ENCODE results near the gene EMSY. TPM values are rescaled to one million over a fixed set of nuclear protein-coding genes. Genes with fewer than 3 reads are reported as not detected.

EMSY gene
- total and polyA plus RNA-seq, 9 of the 15 experiments (the other 6 are each of a cell fraction or from before 2014, with no cell fraction given), result 12.7 to 25.4 (median 17.9) TPM

DNA sequence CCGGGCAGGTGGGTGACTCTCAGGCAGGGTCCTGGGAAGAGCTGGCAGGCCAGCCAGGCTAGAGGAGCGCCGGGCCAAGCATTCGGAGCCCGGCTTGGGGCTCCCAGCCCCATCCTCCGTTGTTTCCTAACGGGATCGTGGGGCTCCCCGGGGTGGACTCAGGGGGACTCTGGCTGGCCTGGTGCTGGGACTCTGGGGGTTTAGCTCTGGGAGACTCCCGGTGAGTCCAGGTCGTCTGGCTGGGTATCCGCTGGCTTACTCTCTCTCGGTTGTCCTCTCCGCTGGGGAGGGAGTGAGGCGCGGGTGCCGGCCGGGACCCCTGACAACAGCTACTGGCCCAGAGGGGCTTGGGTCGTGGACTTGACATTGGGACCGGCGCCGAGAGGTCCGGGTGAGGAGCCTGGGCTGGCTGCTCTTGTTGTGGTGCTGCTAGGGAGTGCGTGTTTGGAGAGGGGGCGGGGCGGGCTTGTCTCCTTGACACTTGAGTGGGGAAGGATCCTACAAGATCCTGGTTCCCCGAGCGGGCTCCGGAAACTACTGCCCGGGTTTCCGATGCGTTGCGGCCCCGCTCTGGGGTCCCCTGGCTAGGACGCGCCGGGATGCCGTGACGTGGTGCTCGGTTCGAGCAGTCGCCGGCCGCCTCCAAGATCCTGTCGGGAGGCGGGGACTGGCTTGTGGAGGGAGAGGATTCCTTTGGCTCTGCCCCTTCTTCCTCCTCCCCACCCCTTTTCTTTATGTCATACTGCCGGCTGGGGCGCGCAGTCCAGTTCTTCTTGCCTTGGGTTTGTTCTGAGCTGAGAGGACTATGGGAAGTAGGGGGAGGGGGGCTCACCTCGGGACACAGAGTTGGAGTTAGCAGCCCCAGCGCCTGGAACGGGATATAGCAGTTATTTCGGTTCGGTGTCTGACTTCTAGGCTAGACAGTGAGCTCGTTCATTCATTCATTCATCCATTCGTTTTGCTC, 585 bp downstream of the EMSY start (continued):
- no peak for TF ChIP-seq SMAD2 (IDR thresholded peaks at IDR 0.05; ENCODE audit: low read depth, low read length)
- TF ChIP-seq ZFP1 (CRISPR knock-in tag; IDR thresholded peaks at IDR 0.05), result no peak
- TF ChIP-seq, protein P1, sequence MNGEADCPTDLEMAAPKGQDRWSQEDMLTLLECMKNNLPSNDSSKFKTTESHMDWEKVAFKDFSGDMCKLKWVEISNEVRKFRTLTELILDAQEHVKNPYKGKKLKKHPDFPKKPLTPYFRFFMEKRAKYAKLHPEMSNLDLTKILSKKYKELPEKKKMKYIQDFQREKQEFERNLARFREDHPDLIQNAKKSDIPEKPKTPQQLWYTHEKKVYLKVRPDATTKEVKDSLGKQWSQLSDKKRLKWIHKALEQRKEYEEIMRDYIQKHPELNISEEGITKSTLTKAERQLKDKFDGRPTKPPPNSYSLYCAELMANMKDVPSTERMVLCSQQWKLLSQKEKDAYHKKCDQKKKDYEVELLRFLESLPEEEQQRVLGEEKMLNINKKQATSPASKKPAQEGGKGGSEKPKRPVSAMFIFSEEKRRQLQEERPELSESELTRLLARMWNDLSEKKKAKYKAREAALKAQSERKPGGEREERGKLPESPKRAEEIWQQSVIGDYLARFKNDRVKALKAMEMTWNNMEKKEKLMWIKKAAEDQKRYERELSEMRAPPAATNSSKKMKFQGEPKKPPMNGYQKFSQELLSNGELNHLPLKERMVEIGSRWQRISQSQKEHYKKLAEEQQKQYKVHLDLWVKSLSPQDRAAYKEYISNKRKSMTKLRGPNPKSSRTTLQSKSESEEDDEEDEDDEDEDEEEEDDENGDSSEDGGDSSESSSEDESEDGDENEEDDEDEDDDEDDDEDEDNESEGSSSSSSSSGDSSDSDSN (IDR thresholded peaks at IDR 0.05; ENCODE audit: borderline replicate concordance in 1 of 2, low read depth in 2 of 2, low read length in 2 of 2), result no peak
- 0 out of 2 replicates have a peak, but pooled peaks have one; percentile 31 for TF ChIP-seq TOE1 (IDR thresholded peaks at IDR 0.05; ENCODE audit: borderline replicate concordance)
- TF ChIP-seq TOE1 (CRISPR knock-in tag; IDR thresholded peaks at IDR 0.05; ENCODE audit: borderline replicate concordance, low read depth), result no peak
- no peak for TF ChIP-seq MIER1 (IDR thresholded peaks at IDR 0.05; ENCODE audit: low read depth)
- TF ChIP-seq, protein P2, sequence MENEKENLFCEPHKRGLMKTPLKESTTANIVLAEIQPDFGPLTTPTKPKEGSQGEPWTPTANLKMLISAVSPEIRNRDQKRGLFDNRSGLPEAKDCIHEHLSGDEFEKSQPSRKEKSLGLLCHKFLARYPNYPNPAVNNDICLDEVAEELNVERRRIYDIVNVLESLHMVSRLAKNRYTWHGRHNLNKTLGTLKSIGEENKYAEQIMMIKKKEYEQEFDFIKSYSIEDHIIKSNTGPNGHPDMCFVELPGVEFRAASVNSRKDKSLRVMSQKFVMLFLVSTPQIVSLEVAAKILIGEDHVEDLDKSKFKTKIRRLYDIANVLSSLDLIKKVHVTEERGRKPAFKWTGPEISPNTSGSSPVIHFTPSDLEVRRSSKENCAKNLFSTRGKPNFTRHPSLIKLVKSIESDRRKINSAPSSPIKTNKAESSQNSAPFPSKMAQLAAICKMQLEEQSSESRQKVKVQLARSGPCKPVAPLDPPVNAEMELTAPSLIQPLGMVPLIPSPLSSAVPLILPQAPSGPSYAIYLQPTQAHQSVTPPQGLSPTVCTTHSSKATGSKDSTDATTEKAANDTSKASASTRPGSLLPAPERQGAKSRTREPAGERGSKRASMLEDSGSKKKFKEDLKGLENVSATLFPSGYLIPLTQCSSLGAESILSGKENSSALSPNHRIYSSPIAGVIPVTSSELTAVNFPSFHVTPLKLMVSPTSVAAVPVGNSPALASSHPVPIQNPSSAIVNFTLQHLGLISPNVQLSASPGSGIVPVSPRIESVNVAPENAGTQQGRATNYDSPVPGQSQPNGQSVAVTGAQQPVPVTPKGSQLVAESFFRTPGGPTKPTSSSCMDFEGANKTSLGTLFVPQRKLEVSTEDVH (IDR thresholded peaks at IDR 0.05; ENCODE audit: low read depth, partially characterized antibody), result no peak
- TF ChIP-seq ZNF280A (IDR thresholded peaks at IDR 0.05; ENCODE audit: low read depth, partially characterized antibody), result no peak
- TF ChIP-seq MTA2 (IDR thresholded peaks at IDR 0.05; ENCODE audit: low read depth), result no peak
- TF ChIP-seq ZNF3 (CRISPR knock-in tag; IDR thresholded peaks at IDR 0.05), result no peak
- TF ChIP-seq ZNF785 (CRISPR knock-in tag; IDR thresholded peaks at IDR 0.05), result no peak
- TF ChIP-seq, protein P3, sequence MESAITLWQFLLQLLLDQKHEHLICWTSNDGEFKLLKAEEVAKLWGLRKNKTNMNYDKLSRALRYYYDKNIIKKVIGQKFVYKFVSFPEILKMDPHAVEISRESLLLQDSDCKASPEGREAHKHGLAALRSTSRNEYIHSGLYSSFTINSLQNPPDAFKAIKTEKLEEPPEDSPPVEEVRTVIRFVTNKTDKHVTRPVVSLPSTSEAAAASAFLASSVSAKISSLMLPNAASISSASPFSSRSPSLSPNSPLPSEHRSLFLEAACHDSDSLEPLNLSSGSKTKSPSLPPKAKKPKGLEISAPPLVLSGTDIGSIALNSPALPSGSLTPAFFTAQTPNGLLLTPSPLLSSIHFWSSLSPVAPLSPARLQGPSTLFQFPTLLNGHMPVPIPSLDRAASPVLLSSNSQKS (CRISPR knock-in tag; IDR thresholded peaks at IDR 0.05), result no peak
- no peak for TF ChIP-seq SMARCE1 (IDR thresholded peaks at IDR 0.05)
- TF ChIP-seq, protein P4, sequence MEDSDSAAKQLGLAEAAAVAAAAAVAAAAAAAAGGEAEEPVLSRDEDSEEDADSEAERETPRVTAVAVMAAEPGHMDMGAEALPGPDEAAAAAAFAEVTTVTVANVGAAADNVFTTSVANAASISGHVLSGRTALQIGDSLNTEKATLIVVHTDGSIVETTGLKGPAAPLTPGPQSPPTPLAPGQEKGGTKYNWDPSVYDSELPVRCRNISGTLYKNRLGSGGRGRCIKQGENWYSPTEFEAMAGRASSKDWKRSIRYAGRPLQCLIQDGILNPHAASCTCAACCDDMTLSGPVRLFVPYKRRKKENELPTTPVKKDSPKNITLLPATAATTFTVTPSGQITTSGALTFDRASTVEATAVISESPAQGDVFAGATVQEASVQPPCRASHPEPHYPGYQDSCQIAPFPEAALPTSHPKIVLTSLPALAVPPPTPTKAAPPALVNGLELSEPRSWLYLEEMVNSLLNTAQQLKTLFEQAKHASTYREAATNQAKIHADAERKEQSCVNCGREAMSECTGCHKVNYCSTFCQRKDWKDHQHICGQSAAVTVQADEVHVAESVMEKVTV (CRISPR knock-in tag; IDR thresholded peaks at IDR 0.05), result no peak
- peak; percentile 62 for TF ChIP-seq TFAP4 (CRISPR knock-in tag; IDR thresholded peaks at IDR 0.05; ENCODE audit: borderline replicate concordance)
- no peak for TF ChIP-seq TFAM (CRISPR knock-in tag; conservative IDR thresholded peaks at IDR 0.05)

Measured in K562 (cell line).